ENCODE measurements around the gene SH2D1A.
"Not testable (repeated sequence)": the region's sequence is repeated elsewhere in the genome, so short reads cannot be mapped to it uniquely, and the experiment has no call there.

Gene SH2D1A

GRCh38 chrX:124358800-124359383, 12.5 kb downstream of the SH2D1A start:
- DNase-seq, result no peak

- no peak for DNase-seq
Measured at GRCh38 chrX:124362072-124362471, 15.7 kb downstream of the SH2D1A start.

- DNase-seq, result no peak
Measured at GRCh38 chrX:124362761-124363160, 16.4 kb downstream of the SH2D1A start.

- DNase-seq, result no peak
Measured at GRCh38 chrX:124369722-124370121, 23.4 kb downstream of the SH2D1A start.

- DNase-seq, result no peak
Measured at GRCh38 chrX:124373348-124373747, 27.0 kb downstream of the SH2D1A start.

GRCh38 chrX:124378643-124379042, 32.3 kb downstream of the SH2D1A start:
- DNase-seq, result no peak

GRCh38 chrX:124383354-124383753, 37.0 kb downstream of the SH2D1A start:
- peak in 1 of 2 donors; percentile 26 for DNase-seq

GRCh38 chrX:124386401-124386800, 40.0 kb downstream of the SH2D1A start:
- DNase-seq, result no peak

GRCh38 chrX:124388562-124388961, 42.2 kb downstream of the SH2D1A start:
- peak in 1 of 2 donors; percentile 60 for DNase-seq

GRCh38 chrX:124392794-124393193, 46.4 kb downstream of the SH2D1A start:
- DNase-seq, result no peak

- DNase-seq, result no peak
Measured at GRCh38 chrX:124393238-124393637, 46.9 kb downstream of the SH2D1A start.

GRCh38 chrX:124393659-124394058, 47.3 kb downstream of the SH2D1A start:
- no peak for DNase-seq

- DNase-seq, result no peak
Measured at GRCh38 chrX:124395145-124395880, 49.0 kb downstream of the SH2D1A start.

GRCh38 chrX:124401696-124402095, 55.3 kb downstream of the SH2D1A start:
- DNase-seq, result no peak

GRCh38 chrX:124405868-124406267, 59.5 kb downstream of the SH2D1A start:
- no peak for DNase-seq

GRCh38 chrX:124406294-124407014, 60.1 kb downstream of the SH2D1A start:
- peak; percentile 0 to 54 for DNase-seq

GRCh38 chrX:124407226-124407625, 60.9 kb downstream of the SH2D1A start:
- no peak for DNase-seq

GRCh38 chrX:124408380-124408779, 62.0 kb downstream of the SH2D1A start:
- not testable (repeated sequence) for DNase-seq

GRCh38 chrX:124413244-124413643, 66.9 kb downstream of the SH2D1A start:
- no peak for DNase-seq

GRCh38 chrX:124414281-124414680, 67.9 kb downstream of the SH2D1A start:
- no peak for DNase-seq

GRCh38 chrX:124415115-124415800, 68.9 kb downstream of the SH2D1A start:
- peak in 1 of 2 donors; percentile 51 for DNase-seq

- DNase-seq, result no peak
Measured at GRCh38 chrX:124421898-124422655, 75.7 kb downstream of the SH2D1A start.

Measured in bone marrow (tissue), 2 donors.